ENCODE measurements around the gene ANGPTL4.
A peak's percentile ranks its signal among the peaks of the same experiment; 100 is the strongest.
"Not testable (repeated sequence)": the region's sequence is repeated elsewhere in the genome, so short reads cannot be mapped to it uniquely, and the experiment has no call there.

Gene ANGPTL4, protein sequence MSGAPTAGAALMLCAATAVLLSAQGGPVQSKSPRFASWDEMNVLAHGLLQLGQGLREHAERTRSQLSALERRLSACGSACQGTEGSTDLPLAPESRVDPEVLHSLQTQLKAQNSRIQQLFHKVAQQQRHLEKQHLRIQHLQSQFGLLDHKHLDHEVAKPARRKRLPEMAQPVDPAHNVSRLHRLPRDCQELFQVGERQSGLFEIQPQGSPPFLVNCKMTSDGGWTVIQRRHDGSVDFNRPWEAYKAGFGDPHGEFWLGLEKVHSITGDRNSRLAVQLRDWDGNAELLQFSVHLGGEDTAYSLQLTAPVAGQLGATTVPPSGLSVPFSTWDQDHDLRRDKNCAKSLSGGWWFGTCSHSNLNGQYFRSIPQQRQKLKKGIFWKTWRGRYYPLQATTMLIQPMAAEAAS

DNA sequence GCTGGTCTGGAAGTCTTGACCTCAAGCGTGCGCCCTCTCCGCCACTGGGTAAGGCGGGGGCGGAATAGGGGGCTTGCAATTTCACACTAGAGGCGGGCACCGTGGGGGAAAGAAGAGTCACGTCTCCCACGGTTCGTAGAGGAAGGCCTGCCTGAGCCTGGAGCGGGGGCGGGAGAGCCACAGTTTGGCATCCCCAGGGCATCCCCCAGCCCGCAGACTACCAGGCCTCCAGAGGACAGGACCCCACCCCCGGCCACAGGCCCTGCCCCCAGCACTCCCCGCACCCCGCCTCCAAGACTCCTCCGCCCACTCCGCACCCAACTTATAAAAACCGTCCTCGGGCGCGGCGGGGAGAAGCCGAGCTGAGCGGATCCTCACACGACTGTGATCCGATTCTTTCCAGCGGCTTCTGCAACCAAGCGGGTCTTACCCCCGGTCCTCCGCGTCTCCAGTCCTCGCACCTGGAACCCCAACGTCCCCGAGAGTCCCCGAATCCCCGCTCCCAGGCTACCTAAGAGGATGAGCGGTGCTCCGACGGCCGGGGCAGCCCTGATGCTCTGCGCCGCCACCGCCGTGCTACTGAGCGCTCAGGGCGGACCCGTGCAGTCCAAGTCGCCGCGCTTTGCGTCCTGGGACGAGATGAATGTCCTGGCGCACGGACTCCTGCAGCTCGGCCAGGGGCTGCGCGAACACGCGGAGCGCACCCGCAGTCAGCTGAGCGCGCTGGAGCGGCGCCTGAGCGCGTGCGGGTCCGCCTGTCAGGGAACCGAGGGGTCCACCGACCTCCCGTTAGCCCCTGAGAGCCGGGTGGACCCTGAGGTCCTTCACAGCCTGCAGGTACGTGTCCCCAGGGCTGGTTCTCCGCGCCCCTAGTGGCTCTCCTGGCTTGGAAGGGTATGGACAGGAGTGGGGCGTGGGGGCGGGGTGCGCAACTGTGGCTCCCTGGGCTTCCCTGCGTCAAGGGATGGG is at the start of gene ANGPTL4:
TSS of gene ANGPTL4 (plus strand) at position 353 of the 969 bp plus-strand sequence. CDS start at position 520, 167 bp downstream.
- DNase-seq (ENCODE audit: low read depth in 2 of 2) = peak; percentile 89 to 92
- H3K4me3 ChIP-seq (replicated peaks in 1 of 2; ENCODE audit: low read depth in 2 of 2, low read length in 2 of 2) = peak within 1 kb of the TSS; percentile 83 to 94
- TF ChIP-seq, protein P1, sequence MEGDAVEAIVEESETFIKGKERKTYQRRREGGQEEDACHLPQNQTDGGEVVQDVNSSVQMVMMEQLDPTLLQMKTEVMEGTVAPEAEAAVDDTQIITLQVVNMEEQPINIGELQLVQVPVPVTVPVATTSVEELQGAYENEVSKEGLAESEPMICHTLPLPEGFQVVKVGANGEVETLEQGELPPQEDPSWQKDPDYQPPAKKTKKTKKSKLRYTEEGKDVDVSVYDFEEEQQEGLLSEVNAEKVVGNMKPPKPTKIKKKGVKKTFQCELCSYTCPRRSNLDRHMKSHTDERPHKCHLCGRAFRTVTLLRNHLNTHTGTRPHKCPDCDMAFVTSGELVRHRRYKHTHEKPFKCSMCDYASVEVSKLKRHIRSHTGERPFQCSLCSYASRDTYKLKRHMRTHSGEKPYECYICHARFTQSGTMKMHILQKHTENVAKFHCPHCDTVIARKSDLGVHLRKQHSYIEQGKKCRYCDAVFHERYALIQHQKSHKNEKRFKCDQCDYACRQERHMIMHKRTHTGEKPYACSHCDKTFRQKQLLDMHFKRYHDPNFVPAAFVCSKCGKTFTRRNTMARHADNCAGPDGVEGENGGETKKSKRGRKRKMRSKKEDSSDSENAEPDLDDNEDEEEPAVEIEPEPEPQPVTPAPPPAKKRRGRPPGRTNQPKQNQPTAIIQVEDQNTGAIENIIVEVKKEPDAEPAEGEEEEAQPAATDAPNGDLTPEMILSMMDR (IDR thresholded peaks at IDR 0.05; ENCODE audit: low read depth, low read length) = peak; percentile 27

DNA sequence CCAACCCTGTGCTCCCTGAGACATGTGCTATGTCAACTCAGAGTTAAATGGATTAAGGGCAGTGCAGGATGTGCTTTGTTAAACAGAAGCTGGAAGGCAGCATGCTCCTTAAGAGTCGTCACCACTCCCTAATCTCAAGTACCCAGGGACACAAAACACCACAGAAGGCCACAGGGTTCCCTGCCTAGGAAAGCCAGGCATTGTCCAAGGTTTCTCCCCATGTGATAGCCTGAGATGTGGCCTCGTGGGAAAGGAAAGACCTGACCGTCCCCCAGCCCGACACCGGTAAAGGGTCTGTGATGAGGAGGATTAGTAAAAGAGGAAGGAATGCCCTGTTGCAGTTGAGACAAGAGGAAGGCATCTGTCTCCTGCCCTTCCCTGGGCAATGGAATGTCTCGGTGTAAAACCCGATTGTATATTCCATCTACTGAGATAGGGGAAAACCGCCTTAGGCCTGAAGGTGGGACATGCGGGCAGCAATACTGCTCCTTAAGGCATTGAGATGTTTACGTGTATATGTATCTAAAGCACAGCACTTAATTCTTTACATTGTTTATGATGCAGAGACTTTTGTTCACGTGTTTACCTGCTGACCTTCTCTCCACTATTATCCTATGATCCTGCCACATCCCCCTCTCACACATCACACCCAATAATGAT is 48.8 kb upstream of the ANGPTL4 start:
- H3K4me3 ChIP-seq (replicated peaks in 1 of 2; ENCODE audit: low read depth in 2 of 2, low read length in 2 of 2); DNase-seq (ENCODE audit: low read depth in 2 of 2): not testable (repeated sequence)

DNA sequence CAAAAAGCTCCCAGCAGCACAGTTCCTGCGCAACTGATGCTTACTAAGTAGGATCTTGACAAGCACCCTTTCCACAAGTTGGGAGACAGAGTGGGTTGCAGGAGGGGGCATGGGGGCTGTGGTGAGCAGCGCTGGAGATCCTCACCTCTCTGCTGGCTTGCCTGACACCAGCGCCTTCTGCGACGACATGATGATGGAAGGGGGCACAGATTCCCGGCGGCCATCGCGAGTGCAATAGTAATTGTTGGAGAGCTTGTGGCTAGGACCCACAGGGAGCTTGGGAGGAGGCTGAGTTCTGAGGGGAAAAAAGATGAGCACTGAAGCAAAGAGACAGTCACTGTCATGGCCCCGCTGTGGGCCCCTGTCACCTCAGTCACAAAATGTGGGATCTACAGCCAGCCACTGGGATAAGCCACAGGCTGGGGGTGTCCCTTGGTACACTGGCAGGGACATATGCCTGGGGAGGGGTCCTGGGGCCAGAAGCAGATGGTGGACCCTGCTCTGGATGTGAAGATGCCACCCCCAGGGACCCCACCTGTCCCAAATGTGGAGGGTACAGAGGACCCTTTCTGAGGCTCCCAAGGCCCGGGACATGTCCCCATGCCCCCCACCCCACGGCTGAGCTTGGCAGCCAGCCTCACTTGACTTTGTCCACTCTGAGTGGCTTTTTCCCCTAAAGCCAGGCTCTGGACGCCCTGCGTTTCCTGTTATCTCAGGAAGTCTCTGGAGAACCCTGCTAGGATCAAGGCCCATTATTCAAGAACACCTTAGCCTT is 47.4 kb upstream of the ANGPTL4 start:
- DNase-seq (ENCODE audit: low read depth in 2 of 2) = no peak
- H3K4me3 ChIP-seq (replicated peaks in 1 of 2; ENCODE audit: low read depth in 2 of 2, low read length in 2 of 2) = no peak overlapping the region
- TF ChIP-seq, protein P1 (IDR thresholded peaks at IDR 0.05; ENCODE audit: low read depth, low read length) = no peak

DNA sequence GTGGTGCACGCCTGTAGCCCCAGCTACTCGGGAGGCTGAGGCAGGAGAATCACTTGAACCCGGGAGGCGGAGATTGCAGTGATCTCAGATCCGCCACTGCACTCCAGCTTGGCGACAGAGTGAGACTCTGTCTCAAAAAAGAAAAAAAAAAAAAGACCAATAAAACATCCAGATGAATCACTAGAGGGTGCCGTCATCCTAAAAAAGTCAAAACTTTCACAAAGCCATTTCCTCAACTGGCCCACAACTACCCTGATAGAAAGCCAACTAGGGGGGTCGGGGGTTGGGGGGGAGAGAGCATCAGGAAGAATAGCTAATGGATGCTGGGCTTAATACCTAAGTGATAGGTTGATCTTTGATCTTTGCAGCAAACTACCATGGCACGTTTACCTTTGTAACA is 45.1 kb upstream of the ANGPTL4 start:
- not testable (repeated sequence) for H3K4me3 ChIP-seq (replicated peaks in 1 of 2; ENCODE audit: low read depth in 2 of 2, low read length in 2 of 2)
- peak in 1 of 2 donors; percentile 34 for DNase-seq (ENCODE audit: low read depth in 2 of 2)

DNA sequence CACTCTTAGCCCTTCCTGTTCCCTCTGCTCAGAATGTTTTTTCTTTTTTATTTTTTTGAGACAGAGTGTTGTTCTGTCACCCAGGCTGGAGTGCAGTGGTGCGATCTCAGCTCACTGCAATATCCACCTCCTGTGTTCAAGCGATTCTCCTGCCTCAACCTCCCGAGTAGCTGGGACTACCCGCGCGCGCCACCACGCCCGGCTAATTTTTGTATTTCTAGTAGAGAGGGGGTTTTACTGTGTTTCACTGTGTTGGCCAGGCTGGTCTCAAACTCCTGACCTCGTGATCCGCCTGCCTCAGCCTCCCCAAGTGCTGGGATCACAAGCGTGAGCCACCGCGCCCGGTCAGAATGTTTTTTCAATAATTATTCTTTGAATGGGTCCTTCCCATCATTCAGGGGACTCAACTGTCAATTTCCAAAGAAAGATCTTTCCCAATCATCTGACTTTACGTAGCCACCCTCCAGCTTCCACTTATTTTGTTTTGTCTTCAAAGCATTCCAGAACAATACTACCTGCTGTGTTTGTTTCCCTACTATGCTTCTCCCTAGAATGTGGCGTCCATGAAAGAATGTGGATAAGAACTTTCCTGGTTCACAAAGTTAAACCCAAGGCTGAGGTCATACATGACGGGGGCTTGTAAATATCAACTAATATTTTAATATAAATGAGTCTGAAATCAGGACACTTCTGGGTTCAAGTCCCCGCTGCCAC is 44.0 kb upstream of the ANGPTL4 start:
- DNase-seq (ENCODE audit: low read depth in 2 of 2) = no peak
- H3K4me3 ChIP-seq (replicated peaks in 1 of 2; ENCODE audit: low read depth in 2 of 2, low read length in 2 of 2) = peak overlapping the region; percentile 98 to 99
- TF ChIP-seq, protein P1 (IDR thresholded peaks at IDR 0.05; ENCODE audit: low read depth, low read length) = no peak

DNA sequence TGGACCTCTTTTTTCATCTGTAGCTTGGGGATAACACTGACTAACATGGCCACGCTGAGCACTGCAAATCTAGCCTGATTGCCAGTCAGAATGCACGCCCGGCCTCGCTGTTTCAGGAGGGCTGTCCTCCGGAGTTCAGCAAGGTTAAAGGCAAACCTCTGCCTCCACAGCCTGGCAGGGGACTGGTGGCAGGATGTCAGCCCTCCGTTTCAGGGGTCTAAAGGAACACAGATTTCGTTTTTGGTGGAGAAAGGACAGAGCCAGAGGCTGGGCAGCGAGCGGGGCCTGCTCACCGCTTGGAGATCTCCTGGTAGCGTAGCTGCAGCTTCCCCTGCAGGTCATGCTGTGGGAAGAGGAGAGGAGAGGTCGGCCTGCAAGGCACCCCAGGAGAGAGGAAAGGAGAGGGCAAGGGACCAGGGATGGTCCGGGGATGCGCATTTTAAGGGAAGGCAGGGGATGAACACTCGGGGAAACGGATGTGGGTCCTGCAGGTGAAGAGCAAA is 43.3 kb upstream of the ANGPTL4 start:
- H3K4me3 ChIP-seq (replicated peaks in 1 of 2; ENCODE audit: low read depth in 2 of 2, low read length in 2 of 2) = peak overlapping the region; percentile 98 to 99
- DNase-seq (ENCODE audit: low read depth in 2 of 2) = peak in 1 of 2 donors; percentile 26
- TF ChIP-seq, protein P1 (IDR thresholded peaks at IDR 0.05; ENCODE audit: low read depth, low read length) = no peak

All from cardiac fibroblast (primary cell).